HS-27A (cell line): ENCODE data around the gene DDHD1.

Experiments
- DNase-seq: peaks from one replicate; pipeline ENCODE4 v3.0.0-alpha.2; 2012; ENCODE audit warnings: low read depth, missing footprints

DDHD1 gene

DNA sequence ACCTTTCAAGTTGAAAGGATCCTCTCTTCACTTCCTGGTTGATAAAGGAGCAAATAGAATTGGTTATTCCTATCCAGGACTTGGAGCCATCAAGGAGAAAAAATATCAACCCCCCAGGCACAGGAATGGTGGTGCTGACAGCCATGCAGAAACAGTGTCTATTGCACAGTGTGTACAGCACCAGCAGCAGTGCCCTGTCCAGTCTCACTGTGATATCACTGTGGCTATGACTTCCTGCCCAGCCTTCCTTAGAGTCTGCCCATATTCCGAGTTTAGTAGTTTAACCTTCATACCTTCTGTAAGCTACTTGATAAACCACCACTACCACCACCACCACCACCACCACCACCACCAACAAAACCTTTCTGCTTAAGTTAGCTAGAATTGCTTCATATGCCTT lies 157.1 kb downstream of the DDHD1 start:
- no peak for DNase-seq

DNA sequence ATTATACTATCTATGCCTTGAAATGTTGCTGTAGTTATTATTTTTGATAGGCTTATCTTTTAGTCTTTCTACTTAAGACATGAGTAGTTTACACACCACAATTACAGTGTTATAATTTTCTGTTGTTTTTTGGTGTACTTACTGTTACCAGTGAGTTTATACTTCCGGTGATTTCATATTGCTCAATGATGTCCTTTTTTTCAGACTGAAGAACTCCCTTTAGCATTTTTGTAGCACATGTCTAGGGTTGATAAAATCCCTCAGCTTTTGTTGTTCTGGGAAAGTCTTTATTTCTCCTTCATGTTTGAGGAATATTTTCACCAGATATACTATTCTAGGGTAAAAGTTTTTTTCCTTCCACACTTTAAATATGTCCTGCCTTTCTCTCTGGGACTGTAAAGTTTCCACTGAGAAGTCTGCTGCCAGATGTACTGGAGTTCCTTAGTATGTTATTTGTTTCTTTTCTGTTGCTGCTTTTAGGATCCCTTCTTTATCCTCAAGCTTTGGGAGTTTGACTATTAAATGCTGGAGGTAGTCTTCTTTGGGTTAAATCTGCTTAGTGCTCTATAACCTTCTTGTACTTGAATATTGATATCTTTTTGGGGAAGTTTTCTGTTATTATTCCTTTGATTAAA lies 160.8 kb downstream of the DDHD1 start:
- DNase-seq: no peak

DNA sequence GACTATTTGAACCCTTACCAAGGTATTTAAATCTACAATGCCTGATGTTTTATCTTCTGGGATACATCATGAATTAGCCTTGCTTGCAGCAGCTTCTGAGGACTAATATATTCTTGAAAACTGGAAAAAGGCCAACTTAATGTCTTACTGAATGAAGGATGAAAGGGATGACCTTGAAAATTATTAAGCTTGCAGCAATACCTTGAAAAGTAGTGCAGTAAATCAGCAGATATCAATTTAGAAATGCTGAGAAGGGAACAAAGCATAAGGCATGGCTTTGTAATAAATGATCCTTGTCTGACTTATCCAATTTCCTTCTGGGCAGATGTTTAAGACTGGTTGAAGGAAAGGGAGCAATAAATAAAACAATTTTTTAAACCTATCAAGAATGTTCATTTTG lies 165.0 kb downstream of the DDHD1 start:
- no peak for DNase-seq

GRCh38 chr14:52987514-52987913 lies 165.6 kb downstream of the DDHD1 start:
- no peak for DNase-seq

GRCh38 chr14:52987042-52987441 lies 166.1 kb downstream of the DDHD1 start:
- no peak for DNase-seq
